Naive thymus-derived CD8-positive, alpha-beta T cell (primary cell): ENCODE results near the gene CUL4A. TPM values are rescaled to one million over a fixed set of nuclear protein-coding genes. Genes with fewer than 3 reads are reported as not detected.
"Not testable (repeated sequence)": the region's sequence is repeated elsewhere in the genome, so short reads cannot be mapped to it uniquely, and the experiment has no call there.

Source experiments
- ATAC-seq, 2 donors: fragments of 150-1000 bp; cut with Tn5 transposase in 1 of 2; sonication (Bioruptor Pico), chemical (Tn5 transposase) in 1 of 2; 1 replicate in 1 of 2; 2 replicates in 1 of 2; pipeline ENCODE4 v1.10.0; 2021; ENCODE audit warnings: mild to moderate bottlenecking in 2 of 2, moderate library complexity in 2 of 2
- POLR2A ChIA-PET: fragments of 350-600 bp; sonication (Branson Sonifier 250); formaldehyde crosslinking; loops from one replicate; lab custom pipeline; 2021; ENCODE audit warnings: antibody characterized with exemption; lab: Charles Lee
- DNase-seq, 10 donors: peaks; one replicate each; pipeline versions ENCODE4 v3.0.0 to v3.0.0-alpha.2; 2020 to 2022
- H3K27ac Mint-ChIP-seq, 10 donors: one replicate each; pipeline ENCODE4 v1.8.0; 2020 to 2022; ENCODE audit warnings: mild to moderate bottlenecking in 10 of 10, mixed read lengths in 10 of 10, moderate library complexity in 4 of 10, inconsistent platforms in 1 of 10
- H3K27me3 Mint-ChIP-seq, 5 donors: one replicate each; pipeline ENCODE4 v1.8.0; 2021 to 2022; ENCODE audit warnings: mixed read lengths in 5 of 5
- H3K36me3 Mint-ChIP-seq, 3 donors: one replicate each; pipeline ENCODE4 v1.8.0; 2020 to 2022; ENCODE audit warnings: mixed read lengths in 3 of 3, mild to moderate bottlenecking in 2 of 3, inconsistent platforms in 1 of 3
- H3K4me1 Mint-ChIP-seq, 4 donors: one replicate each; pipeline ENCODE4 v1.8.0; 2021 to 2022; ENCODE audit warnings: mixed read lengths in 4 of 4
- H3K4me3 Mint-ChIP-seq, 10 donors: one replicate each; pipeline ENCODE4 v1.8.0; 2020 to 2022; ENCODE audit warnings: mild to moderate bottlenecking in 10 of 10, mixed read lengths in 10 of 10, moderate library complexity in 6 of 10, inconsistent platforms in 1 of 10
- H3K9me3 Mint-ChIP-seq, 9 donors: one replicate each; pipeline ENCODE4 v1.8.0; 2020 to 2022; ENCODE audit warnings: mixed read lengths in 9 of 9, mild to moderate bottlenecking in 3 of 9, inconsistent platforms in 1 of 9, moderate library complexity in 1 of 9
- polyA plus RNA-seq, 3 donors: library from polyadenylated mRNA; unstranded; fragments of 300-500 nt; fragmentation: Illumina TruSeq; gene quantifications; one replicate each; pipeline ENCODE4 v1.2.3, GENCODE V29; 2021
- total RNA-seq, 8 experiments: library from RNA in 2 of 8; stranded (reverse) in 2 of 8; gene quantifications; one replicate each; pipeline ENCODE4 v1.2.3 and lab custom pipeline; 2021 to 2026

Gene CUL4A
- total and polyA plus RNA-seq, 5 experiments from 2014 or later, result 36.1 to 90.8 (median 49.2) TPM

- Mint-ChIP-seq H3K27ac (peak overlapping the region in 5 of 10 donors; percentile 18 to 80 (median 61)), H3K27me3 (no peaks in the 10 kb centered on the region), H3K9me3 (no peaks in the 10 kb centered on the region), H3K36me3 (peaks cover 0 to 82% (median 7%) of the 10 kb centered on the region in 3 donors), H3K4me1 (peaks cover 0 to 10% (median under 1%) of the 10 kb centered on the region in 4 donors), H3K4me3 (no peak overlapping the region)
- DNase-seq, result no peak
- POLR2A ChIA-PET, result no interaction called here
- peak in 1 of 2 donors; percentile 20 for ATAC-seq
These were observed 22.1 kb downstream of the CUL4A start for GRCh38 chr13:113231306-113232207.

- no peak for ATAC-seq
- no peaks in the 10 kb centered on the region for H3K27me3 Mint-ChIP-seq
- no peak overlapping the region for H3K4me3 Mint-ChIP-seq
- H3K4me1 Mint-ChIP-seq, result peaks cover 0 to 9% (median 0%) of the 10 kb centered on the region in 4 donors
- no peak for DNase-seq
- peaks cover 0 to 82% (median 8%) of the 10 kb centered on the region in 3 donors for H3K36me3 Mint-ChIP-seq
- no peaks in the 10 kb centered on the region for H3K9me3 Mint-ChIP-seq
- H3K27ac Mint-ChIP-seq, result no peak overlapping the region
- POLR2A ChIA-PET, result no interaction called here
These were observed 23.0 kb downstream of the CUL4A start for GRCh38 chr13:113232208-113233003.

DNA sequence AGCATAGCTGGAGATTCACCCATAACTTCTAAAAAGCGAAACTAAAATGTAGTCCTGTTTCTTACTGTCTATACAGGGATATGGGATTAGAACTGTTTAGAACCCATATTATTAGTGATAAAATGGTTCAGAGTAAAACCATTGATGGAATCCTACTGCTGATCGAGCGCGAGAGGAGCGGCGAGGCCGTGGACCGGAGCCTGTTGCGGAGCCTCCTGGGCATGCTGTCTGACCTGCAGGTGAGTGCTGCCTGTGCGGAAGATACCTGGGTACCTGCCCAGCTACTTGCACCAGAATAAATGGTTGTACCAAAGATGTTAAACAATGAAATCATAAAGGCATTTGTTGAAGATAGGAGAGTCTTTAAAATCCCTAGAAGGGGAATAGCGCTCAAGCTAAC is 23.7 kb downstream of the CUL4A start:
- Mint-ChIP-seq H3K4me3 (no peak overlapping the region), H3K27me3 (no peaks in the 10 kb centered on the region), H3K36me3 (peaks cover 0 to 81% (median 8%) of the 10 kb centered on the region in 3 donors), H3K27ac (no peak overlapping the region), H3K4me1 (peaks cover 0 to 9% (median 0%) of the 10 kb centered on the region in 4 donors), H3K9me3 (no peaks in the 10 kb centered on the region)
- ATAC-seq, result no peak
- POLR2A ChIA-PET, result no interaction called here
- no peak for DNase-seq

GRCh38 chr13:113238536-113238935 is 29.1 kb downstream of the CUL4A start:
- H3K27me3 Mint-ChIP-seq, result no peaks in the 10 kb centered on the region
- no peak for ATAC-seq
- no peak for DNase-seq
- peaks cover 5 to 89% (median 16%) of the 10 kb centered on the region in 3 donors for H3K36me3 Mint-ChIP-seq
- no peak overlapping the region for H3K4me3 Mint-ChIP-seq
- POLR2A ChIA-PET, result no interaction called here
- peaks cover 0 to 3% (median 0%) of the 10 kb centered on the region in 4 donors for H3K4me1 Mint-ChIP-seq
- H3K27ac Mint-ChIP-seq, result no peak overlapping the region
- no peaks in the 10 kb centered on the region for H3K9me3 Mint-ChIP-seq

- ATAC-seq (no peak), DNase-seq (no peak)
- POLR2A ChIA-PET, result no interaction called here
- H3K36me3 Mint-ChIP-seq, result peaks cover 8 to 89% (median 17%) of the 10 kb centered on the region in 3 donors
- H3K9me3 Mint-ChIP-seq, result no peaks in the 10 kb centered on the region
- H3K27me3 Mint-ChIP-seq, result no peaks in the 10 kb centered on the region
- no peak overlapping the region for H3K4me3 Mint-ChIP-seq
- peaks cover 0 to 3% (median 0%) of the 10 kb centered on the region in 4 donors for H3K4me1 Mint-ChIP-seq
- H3K27ac Mint-ChIP-seq, result peak overlapping the region in 1 of 10 donors; percentile 8
These were observed 29.9 kb downstream of the CUL4A start for GRCh38 chr13:113239357-113239756.

GRCh38 chr13:113239986-113240385 is 30.6 kb downstream of the CUL4A start:
- H3K36me3 Mint-ChIP-seq, result peaks cover 9 to 90% (median 18%) of the 10 kb centered on the region in 3 donors
- H3K4me3 Mint-ChIP-seq, result no peak overlapping the region
- peaks cover 0 to 3% (median 0%) of the 10 kb centered on the region in 4 donors for H3K4me1 Mint-ChIP-seq
- H3K27me3 Mint-ChIP-seq, result no peaks in the 10 kb centered on the region
- H3K9me3 Mint-ChIP-seq, result no peaks in the 10 kb centered on the region
- peak overlapping the region in 1 of 10 donors; percentile 39 for H3K27ac Mint-ChIP-seq
- DNase-seq, result no peak
- ATAC-seq, result no peak
- POLR2A ChIA-PET, result interaction anchor here (0.6 kb wide), 1 partner anchor 58 kb away, joined by 3 read pairs; no protein-coding TSS in a partner anchor

GRCh38 chr13:113241623-113242022 is 32.2 kb downstream of the CUL4A start:
- not testable (repeated sequence) for H3K4me1 Mint-ChIP-seq, H3K27me3 Mint-ChIP-seq, H3K9me3 Mint-ChIP-seq, ATAC-seq, DNase-seq, H3K4me3 Mint-ChIP-seq, H3K27ac Mint-ChIP-seq
- POLR2A ChIA-PET, result interaction anchor here (0.6 kb wide), 2 partner anchors 67 to 123 kb away, joined by 3 read pairs; no protein-coding TSS in a partner anchor
- peaks cover 9 to 91% (median 22%) of the 10 kb centered on the region in 3 donors for H3K36me3 Mint-ChIP-seq

DNA sequence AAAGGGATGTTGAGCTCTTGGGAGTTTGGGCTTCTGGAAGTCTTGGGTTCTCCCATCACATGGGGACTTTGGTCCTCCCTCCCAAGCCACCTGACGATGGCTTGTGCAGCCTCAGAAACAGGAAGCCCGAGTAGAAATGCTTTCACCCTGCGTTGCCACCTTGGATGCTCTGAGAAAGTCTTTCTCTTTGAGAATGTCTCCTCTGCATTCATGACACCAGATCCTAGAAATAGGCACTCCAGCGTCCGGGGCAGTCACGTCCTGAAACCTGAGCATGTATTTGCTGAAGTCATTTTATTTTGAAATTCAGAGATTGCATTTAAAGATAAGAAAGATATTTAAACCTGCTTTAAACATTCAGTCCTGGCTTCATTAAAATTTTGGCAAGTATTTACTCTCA is 34.4 kb downstream of the CUL4A start:
- no peak for ATAC-seq
- peaks cover 9 to 99% (median 26%) of the 10 kb centered on the region in 3 donors for H3K36me3 Mint-ChIP-seq
- POLR2A ChIA-PET, result no interaction called here

DNA sequence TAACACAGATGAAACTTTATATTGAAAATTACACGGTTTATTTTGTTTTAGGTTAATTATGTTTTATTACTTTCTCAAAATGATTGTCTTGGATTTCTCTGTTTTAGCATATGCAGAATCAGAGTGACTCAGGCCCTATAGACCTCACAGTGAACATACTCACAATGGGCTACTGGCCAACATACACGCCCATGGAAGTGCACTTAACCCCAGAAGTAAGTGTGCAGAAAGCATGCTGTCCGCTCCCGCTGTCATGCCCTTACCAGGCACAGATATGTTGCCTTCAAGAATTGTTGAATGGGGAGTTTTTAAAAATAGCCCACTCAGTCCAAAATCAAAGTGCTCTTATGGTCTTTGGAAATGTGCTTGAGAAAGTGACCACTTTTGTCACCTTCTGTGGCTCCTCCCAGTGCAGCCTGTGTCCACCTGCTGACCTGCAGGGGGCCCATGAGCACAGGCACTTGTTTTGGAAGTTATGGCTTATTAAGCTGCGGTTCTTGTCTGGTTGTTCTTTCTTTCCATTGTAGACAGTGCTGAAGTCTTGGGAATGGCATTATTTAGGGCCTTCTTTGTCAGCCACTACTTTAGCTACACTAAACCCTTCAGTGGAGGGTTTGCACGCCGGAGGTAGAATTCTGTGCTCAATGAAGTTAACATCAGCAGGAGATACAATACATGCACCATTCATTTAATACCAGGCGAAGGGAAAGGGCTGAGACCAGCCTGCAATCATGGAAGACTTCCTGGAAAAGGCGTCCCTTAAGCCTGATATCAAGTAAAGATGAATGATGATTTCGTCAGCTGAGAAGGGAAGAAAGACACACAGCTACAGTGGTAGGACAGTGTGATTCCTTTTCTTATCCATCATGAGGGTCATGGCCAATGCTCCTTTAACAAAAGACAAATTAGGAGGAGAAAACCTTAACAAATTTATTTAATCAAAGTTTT is 36.7 kb downstream of the CUL4A start:
- Mint-ChIP-seq H3K27ac (peak overlapping the region in 2 of 10 donors; percentile 12 to 39), H3K27me3 (no peaks in the 10 kb centered on the region), H3K9me3 (no peaks in the 10 kb centered on the region), H3K36me3 (peaks cover 4 to 98% (median 18%) of the 10 kb centered on the region in 3 donors), H3K4me3 (no peak overlapping the region), H3K4me1 (peaks cover 0 to 3% (median 0%) of the 10 kb centered on the region in 4 donors)
- ATAC-seq (no peak), DNase-seq (no peak)
- POLR2A ChIA-PET, result no interaction called here

More for the DNA sequence above, 34.4 kb downstream of the CUL4A start:
- DNase-seq, result no peak
- Mint-ChIP-seq H3K27me3 (no peaks in the 10 kb centered on the region), H3K4me1 (no peaks in the 10 kb centered on the region), H3K27ac (peak overlapping the region in 2 of 10 donors; percentile 11 to 49), H3K4me3 (no peak overlapping the region), H3K9me3 (no peaks in the 10 kb centered on the region)

DNA sequence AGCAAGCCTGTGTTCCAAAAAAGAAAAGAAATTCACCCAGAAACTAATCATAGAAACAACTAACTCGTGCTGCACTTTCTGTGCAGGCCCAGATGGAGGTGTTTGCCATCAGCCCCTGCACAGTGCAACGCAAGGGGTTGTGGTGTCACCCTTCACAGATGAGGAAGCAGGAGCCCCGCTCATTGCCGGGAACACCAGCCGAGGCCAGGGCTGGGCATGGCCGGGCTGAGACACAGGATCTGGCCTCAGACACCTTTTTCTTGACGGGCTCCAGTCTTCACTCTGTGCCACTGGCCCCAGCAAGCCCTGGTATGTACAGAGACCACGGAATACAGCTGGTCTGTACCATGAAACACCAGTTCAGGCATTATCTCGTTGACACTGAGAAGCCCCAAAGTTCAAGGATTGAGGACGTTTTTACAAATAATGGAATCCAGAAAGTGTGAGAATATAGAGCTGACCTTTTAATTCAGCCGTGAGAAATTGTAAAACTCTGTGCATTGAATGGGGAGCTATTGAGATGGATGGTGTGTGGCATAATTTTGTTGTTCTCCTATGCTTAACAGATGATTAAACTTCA is 43.2 kb downstream of the CUL4A start:
- POLR2A ChIA-PET, result no interaction called here
- no peak for ATAC-seq
- H3K9me3 Mint-ChIP-seq, result no peaks in the 10 kb centered on the region
- peaks cover 0 to 94% (median 29%) of the 10 kb centered on the region in 3 donors for H3K36me3 Mint-ChIP-seq
- H3K27ac Mint-ChIP-seq, result peak overlapping the region in 1 of 10 donors; percentile 14
- no peak overlapping the region for H3K4me3 Mint-ChIP-seq
- peaks cover 0 to 3% (median 0%) of the 10 kb centered on the region in 4 donors for H3K4me1 Mint-ChIP-seq
- DNase-seq, result no peak
- no peaks in the 10 kb centered on the region for H3K27me3 Mint-ChIP-seq

DNA sequence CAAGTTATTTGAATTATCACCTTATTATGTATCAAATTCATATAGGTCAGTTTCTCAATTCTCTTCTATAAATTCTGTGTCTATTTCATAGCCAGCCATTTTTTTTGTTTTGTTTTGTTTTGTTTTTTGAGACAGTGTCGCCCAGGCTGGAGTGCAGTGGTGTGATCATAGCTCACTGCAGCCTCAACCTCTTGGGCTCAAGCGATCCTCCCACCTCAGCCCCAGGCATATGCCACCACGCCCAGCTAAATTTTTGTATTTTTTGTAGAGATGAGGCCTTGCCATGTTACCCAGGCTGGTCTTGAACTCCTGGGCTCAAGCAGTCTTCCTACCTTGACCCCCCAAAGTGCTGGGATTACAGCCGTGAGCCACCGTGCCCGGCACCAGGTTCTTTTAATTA is 48.5 kb downstream of the CUL4A start:
- peaks cover 8 to 89% (median 40%) of the 10 kb centered on the region in 3 donors for H3K36me3 Mint-ChIP-seq
- not testable (repeated sequence) for H3K27ac Mint-ChIP-seq

More for the DNA sequence above, 48.5 kb downstream of the CUL4A start:
- DNase-seq, H3K9me3 Mint-ChIP-seq, ATAC-seq, POLR2A ChIA-PET, H3K4me3 Mint-ChIP-seq, H3K4me1 Mint-ChIP-seq, H3K27me3 Mint-ChIP-seq: not testable (repeated sequence)
